ENCODE measurements around the gene DOCK4.

DOCK4 gene

GRCh38 chr7:111734954-111735660, 471.1 kb downstream of the DOCK4 start:
- DNase-seq (ENCODE audit: low read depth), result no peak

- DNase-seq (ENCODE audit: low read depth), result no peak
Measured at GRCh38 chr7:111732923-111733322, 473.3 kb downstream of the DOCK4 start.

- no peak for DNase-seq (ENCODE audit: low read depth)
Measured at GRCh38 chr7:111730476-111731300, 475.5 kb downstream of the DOCK4 start.

DNA sequence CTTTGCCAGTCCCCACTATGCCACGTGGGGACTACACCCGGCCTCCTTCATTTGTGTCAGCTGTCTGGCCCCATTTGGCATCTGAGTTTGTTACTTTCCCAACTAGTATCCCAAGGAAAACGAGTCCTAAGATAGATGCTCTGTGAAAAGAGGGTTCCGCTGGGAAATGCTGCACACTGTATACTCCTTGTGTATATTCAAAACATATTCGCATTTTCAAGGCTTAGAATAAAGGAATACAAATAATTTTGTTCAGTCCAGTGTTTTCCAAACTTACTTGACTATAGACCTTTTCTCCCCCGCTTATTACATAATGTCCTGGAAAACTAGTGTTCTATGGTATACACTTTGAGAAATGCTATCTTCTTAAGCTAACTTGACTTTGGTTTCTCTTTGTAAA, 476.1 kb downstream of the DOCK4 start:
- no peak for DNase-seq (ENCODE audit: low read depth)

DNA sequence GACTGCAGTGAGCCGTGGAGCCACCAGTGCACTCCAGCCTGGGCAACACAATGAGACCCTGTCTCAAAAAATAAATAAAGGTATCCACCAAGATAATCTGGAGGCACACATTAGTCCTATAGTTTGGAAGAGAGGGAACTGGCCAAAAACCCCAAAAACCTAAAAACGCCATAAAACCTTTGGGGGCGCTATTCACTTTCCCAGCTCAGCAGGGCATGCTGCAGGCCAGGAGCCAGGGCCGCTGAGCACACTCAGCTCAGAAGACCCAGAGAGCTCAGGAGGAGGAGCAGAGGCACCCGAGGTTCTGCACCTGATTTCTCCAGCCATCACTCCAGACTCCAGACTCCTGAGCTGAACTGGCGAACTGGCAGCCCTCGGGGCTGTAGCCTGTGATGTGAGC, 476.7 kb downstream of the DOCK4 start:
- no peak for DNase-seq (ENCODE audit: low read depth)

- no peak for DNase-seq (ENCODE audit: low read depth)
Measured at GRCh38 chr7:111728635-111728995, 477.6 kb downstream of the DOCK4 start.

GRCh38 chr7:111727905-111728634, 478.1 kb downstream of the DOCK4 start:
- DNase-seq (ENCODE audit: low read depth), result no peak

- DNase-seq (ENCODE audit: low read depth), result no peak
Measured at GRCh38 chr7:111718886-111719285, 487.3 kb downstream of the DOCK4 start.

DNA sequence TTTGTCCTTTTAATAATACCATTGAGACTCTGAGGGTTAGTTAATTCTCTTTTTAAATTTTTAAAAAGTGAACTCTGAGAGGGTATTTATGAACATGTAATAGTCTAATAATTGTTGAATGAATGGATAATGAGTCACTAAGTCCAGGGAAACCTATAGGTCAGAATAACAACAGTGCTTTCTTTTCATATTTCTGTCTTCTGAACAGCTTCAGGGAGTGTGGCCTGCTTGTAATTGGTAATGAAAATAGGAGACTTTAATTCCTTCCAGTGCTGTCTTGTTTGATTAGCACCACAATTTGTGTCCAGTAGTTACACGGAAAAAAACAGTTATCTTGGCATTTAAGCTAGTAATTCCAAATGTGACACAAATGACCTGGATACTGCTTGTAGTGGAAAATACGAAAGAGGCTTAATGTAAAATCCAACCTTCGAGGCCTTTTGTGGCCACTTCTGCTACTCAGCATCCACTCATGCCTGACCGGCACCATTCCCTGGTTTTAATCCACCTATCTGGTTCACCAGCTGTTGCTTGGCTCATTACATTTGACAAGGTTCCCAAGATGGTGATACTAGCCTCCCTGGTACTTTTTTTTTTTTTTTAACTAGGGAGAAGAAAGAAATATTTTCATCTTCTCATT, 494.7 kb downstream of the DOCK4 start:
- no peak for DNase-seq (ENCODE audit: low read depth)

DNA sequence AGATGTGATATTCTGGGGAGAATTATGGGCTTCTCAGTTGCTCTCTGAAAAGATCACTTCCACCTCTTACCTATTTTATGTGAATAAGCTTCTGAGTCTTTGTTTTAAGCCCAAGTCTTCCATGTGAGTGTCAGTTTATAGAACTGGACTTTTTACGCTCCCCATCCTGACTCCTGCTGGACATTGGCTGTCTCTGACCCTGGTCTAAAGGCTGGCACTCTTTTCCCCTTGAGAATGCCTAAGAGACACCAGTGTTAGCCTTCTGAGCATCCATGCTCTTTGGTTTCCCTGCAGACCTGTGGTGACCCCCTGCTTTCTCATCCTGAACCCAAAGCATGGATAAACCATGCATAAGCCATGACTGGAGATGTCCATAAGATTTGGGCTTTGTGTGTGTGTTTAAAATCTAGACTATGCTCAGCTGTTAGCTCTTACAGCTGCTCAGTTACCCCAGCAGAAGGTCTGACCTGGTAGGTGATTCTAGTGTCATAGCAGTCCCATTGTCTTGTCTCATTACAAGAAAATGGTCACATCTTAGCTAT, 495.3 kb downstream of the DOCK4 start:
- DNase-seq (ENCODE audit: low read depth), result no peak

DNA sequence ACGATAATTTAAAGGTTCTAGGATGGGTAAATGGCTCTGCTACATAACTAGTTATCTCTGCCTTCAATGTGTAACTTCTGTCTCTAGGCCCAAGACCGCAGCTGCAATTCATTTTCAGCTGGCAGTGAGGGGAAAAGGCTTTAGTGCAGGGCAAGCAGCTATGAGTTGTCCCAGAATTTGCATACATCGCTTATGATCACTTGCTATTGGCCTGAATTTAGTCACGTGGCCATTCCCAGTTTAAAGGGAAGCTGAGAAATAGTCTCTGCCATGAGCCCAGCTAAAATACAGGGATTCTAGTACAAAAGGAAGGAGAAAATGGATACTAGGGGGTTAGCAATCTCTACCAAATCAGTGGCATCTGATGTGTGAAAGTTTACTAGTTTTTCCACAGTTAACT, 498.1 kb downstream of the DOCK4 start:
- DNase-seq (ENCODE audit: low read depth), result no peak

DNA sequence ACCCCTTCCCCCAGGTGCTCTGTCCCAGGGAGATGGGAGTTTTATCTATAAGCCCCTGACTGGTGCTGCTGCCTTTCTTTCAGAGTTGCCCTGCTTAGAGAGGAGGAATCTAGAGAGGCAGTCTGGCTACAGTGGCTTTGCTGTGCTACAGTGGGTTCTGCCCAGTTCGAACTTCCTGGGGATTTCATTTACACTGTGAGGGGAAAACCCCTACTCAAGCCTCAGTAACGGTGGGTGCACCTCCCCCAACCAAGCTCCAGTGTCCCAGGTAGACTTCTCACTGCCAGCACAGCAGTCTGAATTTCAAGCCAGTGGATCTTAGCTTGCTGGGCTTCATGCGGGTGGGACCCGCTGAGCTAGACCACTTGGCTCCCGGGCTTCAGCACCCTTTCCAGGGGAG, 500.4 kb downstream of the DOCK4 start:
- no peak for DNase-seq (ENCODE audit: low read depth)

- no peak for DNase-seq (ENCODE audit: low read depth)
Measured at GRCh38 chr7:111697771-111698170, 508.4 kb downstream of the DOCK4 start.

DNA sequence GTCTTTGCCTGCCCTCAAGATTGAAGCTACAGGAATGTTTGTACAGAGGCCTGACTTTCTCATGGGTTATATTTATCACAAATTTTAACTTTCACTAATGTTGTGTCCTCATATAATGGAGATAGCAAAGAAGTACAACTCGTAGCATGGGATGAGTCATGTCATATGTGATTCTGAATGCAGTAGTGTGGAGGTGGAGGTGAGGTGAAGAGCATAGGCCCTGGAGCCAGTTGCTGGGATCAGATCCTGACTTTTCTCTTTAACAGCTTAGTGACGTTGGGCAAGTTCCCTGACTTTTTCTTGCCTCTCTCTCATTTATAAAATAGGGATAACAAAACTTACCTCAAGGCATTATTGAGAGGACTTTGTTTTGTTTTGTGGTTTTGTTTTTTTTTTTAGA, 511.8 kb downstream of the DOCK4 start:
- DNase-seq (ENCODE audit: low read depth), result no peak

DNA sequence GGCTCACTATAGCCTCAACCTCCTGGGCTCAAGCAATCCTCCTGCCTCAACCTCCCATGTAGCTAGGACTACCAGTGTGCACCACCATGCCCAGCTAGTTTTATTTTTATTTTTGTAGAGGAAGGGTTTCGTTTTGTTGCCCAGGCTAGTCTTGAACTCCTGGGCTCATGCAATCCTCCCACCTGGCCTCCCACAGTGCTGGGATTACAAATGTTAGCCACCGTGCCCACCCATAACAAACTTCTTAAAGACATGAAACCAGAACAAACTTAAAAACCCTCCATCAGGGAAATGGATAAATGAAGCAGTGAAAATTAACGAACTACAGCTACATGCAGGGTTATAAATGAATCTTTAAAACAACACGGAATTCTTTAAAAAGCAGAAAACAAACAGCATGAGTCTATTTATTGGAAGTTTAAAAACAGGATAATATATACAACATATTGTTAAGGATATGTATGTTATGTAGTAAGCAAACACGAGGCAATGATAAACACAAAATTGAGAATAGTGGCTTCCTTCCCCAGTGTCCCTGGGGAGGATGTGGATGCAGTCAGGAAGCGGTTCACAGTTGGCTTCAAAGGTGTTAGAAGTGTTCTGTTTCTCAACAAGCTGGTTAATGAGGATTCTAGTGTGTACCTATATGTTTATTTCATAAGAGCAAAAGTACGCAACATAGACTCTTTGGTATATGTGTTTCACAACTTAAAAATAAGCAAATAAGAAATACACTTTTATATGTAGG, 515.7 kb downstream of the DOCK4 start:
- no peak for DNase-seq (ENCODE audit: low read depth)

DNA sequence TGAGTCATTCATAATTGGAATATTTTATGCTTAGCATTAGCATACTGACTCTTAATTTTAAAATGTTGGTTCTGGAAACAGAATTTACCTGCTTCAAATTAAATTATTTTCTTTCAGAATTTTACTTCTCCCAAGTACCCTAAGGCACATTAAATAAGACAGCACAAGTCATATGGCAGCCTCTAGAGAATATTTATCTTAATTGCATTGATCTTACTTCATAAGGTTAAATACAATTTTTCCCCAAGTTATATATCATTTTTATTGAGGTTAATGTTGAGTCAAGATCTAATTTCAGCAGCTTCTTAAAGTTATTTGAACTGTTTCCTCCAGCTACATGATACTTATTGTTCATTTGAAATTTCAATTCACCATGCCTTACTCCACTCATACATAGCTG, 520.9 kb downstream of the DOCK4 start:
- no peak for DNase-seq (ENCODE audit: low read depth)

- no peak for DNase-seq (ENCODE audit: low read depth)
Measured at GRCh38 chr7:111682588-111683340, 523.4 kb downstream of the DOCK4 start.

GRCh38 chr7:111681242-111681641, 525.0 kb downstream of the DOCK4 start:
- no peak for DNase-seq (ENCODE audit: low read depth)

GRCh38 chr7:111678986-111679385, 527.2 kb downstream of the DOCK4 start:
- no peak for DNase-seq (ENCODE audit: low read depth)

DNA sequence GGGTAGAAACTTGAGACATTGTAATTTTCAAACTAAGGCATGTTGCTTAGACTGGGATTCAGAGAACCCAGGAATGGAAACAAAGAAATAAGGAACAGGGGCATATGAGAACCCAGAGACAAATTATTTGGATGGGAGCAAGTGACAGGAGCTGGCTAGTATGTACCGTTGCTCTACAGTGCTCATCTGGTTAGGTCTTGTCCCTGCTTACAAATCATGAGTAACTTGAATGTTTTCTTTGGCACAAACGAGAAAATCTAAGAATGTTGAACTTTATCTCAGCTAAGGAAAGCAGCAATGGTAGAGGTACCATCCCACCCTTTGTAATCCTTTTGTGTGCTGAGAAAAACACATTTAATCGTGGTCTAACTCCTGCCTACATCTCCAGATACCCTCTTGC, 527.9 kb downstream of the DOCK4 start:
- DNase-seq (ENCODE audit: low read depth), result no peak

- DNase-seq (ENCODE audit: low read depth), result no peak
Measured at GRCh38 chr7:111677848-111678247, 528.4 kb downstream of the DOCK4 start.
